NCI-H774 (cell line): ENCODE measurements around the gene THUMPD2.

Experiments used
- DNase-seq: peaks from one replicate; lab custom pipeline; 2025; lab: John Stamatoyannopoulos, UW

Gene THUMPD2

GRCh38 chr2:39718483-39718882, 60.6 kb downstream of the THUMPD2 start:
- DNase-seq, result no peak

- DNase-seq, result no peak
These were observed 62.0 kb downstream of the THUMPD2 start for GRCh38 chr2:39717067-39717466.

- DNase-seq, result no peak
These were observed 63.2 kb downstream of the THUMPD2 start for GRCh38 chr2:39715822-39716221.

- no peak for DNase-seq
These were observed 64.0 kb downstream of the THUMPD2 start for GRCh38 chr2:39715095-39715494.

- no peak for DNase-seq
These were observed 66.1 kb downstream of the THUMPD2 start for GRCh38 chr2:39712953-39713352.

GRCh38 chr2:39710807-39711206, 68.3 kb downstream of the THUMPD2 start:
- no peak for DNase-seq

- no peak for DNase-seq
These were observed 71.1 kb downstream of the THUMPD2 start for GRCh38 chr2:39708003-39708402.

- DNase-seq, result no peak
These were observed 72.1 kb downstream of the THUMPD2 start for GRCh38 chr2:39706945-39707344.

- no peak for DNase-seq
These were observed 72.7 kb downstream of the THUMPD2 start for GRCh38 chr2:39706312-39706711.

- peak; percentile 19 for DNase-seq
These were observed 73.4 kb downstream of the THUMPD2 start for GRCh38 chr2:39705638-39706037.

- DNase-seq, result no peak
These were observed 74.5 kb downstream of the THUMPD2 start for GRCh38 chr2:39704540-39704939.

- DNase-seq, result no peak
These were observed 75.7 kb downstream of the THUMPD2 start for GRCh38 chr2:39703181-39703872.

- no peak for DNase-seq
These were observed 77.9 kb downstream of the THUMPD2 start for GRCh38 chr2:39701137-39701536.

- peak; percentile 24 for DNase-seq
These were observed 81.6 kb downstream of the THUMPD2 start for GRCh38 chr2:39697454-39697853.

GRCh38 chr2:39696838-39697237, 82.2 kb downstream of the THUMPD2 start:
- peak; percentile 71 for DNase-seq

- DNase-seq, result peak; percentile 61
These were observed 82.9 kb downstream of the THUMPD2 start for GRCh38 chr2:39696101-39696553.

GRCh38 chr2:39693245-39693644, 85.8 kb downstream of the THUMPD2 start:
- no peak for DNase-seq

- no peak for DNase-seq
These were observed 89.2 kb downstream of the THUMPD2 start for GRCh38 chr2:39689876-39690275.

- peak; percentile 88 for DNase-seq
These were observed 89.7 kb downstream of the THUMPD2 start for GRCh38 chr2:39689272-39689841.

- no peak for DNase-seq
These were observed 90.9 kb downstream of the THUMPD2 start for GRCh38 chr2:39688181-39688580.

GRCh38 chr2:39686456-39686855, 92.6 kb downstream of the THUMPD2 start:
- DNase-seq, result no peak
